ENCODE data around the gene MRRF.
"Not testable (repeated sequence)": the region's sequence is repeated elsewhere in the genome, so short reads cannot be mapped to it uniquely, and the experiment has no call there.

MRRF gene

DNA sequence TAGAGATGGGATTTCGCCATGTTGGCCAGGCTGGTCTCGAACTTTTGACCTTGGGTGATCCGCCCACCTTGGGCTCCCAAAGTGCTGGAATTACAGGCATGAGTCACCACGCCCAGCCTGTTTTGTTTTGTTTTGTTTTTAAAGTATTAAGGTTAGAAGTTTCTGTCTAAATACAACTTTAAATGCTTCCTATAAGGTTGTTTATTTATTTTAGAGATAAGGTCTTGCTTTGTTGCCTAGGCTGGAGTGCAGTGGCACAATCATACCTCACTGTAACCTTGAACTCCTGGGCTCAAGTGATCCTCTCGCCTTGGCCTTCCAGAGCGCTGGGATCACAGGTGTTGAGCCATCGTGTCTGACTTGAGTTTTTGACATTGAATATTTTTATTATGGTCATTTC lies 11.4 kb downstream of the MRRF start:
- no peak for DNase-seq (ENCODE audit: low read depth in 2 of 2)

DNA sequence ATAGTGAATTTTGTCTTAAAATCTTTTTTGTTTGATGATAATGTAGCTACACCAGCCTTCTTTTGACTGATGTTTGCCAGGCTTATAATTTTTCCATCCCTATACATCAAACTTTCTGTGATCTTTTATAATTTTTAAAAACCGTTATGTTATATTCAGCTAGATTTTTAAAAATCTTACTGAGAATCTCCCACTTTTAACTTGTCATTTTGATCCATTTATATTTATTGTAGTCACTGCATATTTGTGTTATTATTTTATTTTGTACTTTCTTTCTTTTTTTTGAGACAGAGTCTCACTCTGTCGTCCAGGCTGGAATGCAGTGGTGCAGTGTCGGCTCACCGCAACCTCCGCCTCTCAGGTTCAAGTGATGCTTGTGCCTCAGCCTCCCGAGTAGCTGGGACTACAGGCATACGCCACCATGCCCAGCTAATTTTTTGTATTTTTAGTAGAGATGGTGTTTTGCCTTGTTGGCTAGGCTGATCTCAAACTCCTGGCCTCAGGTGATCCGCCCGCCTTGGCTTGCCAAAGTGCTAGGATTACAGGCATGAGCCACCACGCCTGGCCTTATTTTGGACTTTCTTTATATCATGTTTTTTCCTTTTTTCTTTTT lies 12.7 kb downstream of the MRRF start:
- DNase-seq (ENCODE audit: low read depth in 2 of 2) = no peak

DNA sequence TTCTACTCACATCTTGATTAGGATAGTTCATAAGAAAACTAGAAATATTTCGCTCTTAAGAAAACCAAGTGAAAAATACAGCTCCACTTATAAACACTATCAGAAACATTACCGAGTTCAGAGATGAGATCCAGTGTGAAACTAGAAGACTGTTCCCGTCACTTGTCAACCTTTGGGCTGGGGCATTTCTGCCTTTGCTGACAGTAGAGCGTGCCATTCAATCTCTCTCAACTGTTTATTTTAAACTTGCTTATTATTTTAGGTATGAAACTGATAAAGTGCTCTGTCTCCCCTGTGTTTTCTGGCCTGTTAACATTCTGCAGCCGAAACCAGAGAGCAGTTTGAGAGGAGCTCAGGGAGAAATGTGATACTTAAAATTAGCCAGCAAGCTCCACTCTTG lies 16.7 kb downstream of the MRRF start:
- no peak for DNase-seq (ENCODE audit: low read depth in 2 of 2)

DNA sequence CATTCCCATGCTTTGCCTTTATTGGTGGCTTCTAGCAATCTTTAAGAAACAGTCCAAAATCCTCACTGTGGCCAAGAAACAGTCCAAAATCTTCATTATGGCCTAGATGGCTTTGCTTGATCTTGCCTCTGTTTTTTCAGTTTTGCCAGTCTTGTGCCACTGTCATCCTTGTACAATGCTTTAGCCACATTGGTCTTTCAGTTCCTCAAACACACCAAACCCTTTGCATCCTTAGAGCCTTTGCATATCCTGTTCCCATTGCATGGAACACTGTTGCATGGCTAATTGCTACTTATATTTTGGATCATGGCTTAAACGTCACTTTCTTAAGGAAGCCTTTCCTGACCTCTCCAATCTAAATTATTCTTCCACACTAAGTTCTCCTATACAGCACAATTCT lies 22.1 kb downstream of the MRRF start:
- no peak for DNase-seq (ENCODE audit: low read depth in 2 of 2)

DNA sequence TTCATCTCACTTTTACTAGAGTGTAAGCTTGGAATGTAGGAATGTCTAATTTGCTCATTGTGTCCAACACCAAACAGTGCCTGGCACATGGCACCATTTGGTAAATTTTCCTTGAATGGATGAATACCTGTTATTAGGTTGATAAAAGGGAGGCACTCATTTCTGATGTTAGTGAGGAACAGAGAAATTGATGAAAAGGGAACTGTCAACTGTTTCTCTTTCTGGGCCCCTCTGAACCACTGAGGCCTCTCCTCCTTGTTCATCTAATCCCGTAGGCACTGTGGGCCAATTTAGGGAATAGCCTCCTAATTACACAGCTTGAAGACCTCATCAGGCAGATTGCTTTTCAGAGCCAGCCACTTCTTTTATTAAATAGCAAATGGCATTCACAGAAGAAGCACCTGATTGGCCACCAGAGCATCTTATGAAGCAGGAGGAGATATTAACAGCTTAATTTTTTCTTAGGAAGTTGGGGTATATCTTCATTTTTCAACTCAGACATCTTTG lies 22.6 kb downstream of the MRRF start:
- DNase-seq (ENCODE audit: low read depth in 2 of 2) = no peak

DNA sequence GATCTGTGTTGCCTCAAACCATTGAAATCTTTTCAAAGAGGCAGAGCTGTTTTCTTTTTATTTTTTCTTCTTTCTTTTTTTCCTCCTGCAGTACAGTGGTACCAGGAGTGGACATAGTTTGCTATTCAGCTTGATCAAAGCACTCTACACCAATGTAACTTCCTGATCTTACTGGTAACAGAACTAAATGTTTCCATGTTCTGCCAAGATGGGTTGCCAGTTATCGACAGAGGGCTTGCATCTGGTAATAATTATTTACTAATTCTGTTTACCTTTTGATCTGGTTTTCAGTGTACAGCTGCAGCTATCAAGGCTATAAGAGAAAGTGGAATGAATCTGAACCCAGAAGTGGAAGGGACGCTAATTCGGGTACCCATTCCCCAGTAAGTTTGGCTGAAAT lies 26.8 kb downstream of the MRRF start:
- DNase-seq (ENCODE audit: low read depth in 2 of 2) = no peak

DNA sequence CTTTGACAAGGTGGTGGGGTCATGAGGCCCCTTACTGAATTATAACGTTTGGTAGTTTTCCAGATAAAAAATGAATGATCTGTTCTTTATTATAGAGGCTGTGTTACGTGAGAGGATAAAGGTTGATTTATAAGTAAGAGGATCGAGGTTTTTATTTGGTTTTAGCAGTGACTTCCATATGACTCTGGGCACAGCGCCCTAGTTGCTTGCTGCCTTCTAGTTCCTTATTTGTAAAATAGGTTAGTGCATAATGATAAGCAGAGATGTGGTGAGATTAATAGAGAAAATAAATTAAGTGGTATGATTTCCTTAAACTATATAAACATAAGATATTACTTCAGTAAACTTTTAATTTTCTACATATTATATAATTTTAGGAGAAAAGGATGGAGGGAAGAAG lies 29.8 kb downstream of the MRRF start:
- no peak for DNase-seq (ENCODE audit: low read depth in 2 of 2)

DNA sequence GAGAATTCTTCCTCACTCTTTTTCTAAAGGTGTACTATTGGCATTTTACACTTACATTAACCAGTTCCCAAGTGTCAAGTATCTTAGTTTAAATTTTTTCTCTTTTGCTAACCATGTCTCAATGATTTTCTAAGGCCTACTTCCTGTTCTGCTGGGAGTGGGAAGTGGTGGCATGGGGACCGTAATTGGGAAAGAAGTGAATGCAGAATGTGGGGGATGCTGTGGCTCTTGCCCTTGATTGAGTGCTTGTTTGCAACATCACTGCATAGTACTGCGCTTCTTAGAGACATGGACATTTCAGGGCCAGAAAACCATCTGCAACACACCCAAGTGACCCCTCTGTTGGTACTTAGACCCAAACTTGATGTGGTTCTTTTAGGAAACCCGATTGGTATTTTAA lies 32.8 kb downstream of the MRRF start:
- no peak for DNase-seq (ENCODE audit: low read depth in 2 of 2)

DNA sequence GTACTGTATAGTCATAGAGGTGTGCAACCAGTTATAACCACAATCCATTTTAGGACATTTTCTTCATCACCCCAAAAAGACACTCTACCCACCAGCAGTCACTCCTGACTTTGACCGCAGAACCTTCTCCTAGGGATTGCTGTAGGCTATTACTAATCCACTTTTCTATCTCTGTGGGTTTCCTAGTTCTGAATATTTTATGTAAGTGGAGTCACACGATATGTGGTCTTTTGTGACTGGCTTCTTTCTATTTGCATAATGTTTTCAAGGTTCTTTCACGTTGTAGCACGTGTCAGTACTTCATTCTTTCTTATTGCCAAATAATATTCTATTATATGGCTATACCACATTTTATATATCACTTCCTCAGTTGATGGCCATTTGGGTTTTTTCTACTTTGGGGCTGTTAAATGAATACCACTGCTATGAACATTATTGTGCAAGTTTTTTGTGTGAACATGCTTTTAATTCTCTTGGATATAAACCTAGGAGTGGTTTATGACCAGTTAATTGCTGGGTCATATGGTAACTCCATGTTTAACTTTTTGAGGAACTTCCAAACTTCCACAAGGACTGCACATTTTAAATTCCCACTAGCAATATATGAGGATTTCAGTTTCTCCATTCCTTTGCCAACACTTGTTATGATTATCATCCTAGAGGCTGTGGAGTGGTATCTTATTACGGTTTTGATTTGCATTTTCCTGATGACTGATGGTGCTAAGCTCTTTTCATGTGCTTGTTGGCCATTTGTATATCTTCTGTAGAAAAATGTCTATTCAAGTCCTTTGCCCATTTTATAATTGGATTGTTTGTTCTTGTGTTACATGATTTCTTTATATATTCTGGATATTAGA lies 37.8 kb downstream of the MRRF start:
- no peak for DNase-seq (ENCODE audit: low read depth in 2 of 2)

DNA sequence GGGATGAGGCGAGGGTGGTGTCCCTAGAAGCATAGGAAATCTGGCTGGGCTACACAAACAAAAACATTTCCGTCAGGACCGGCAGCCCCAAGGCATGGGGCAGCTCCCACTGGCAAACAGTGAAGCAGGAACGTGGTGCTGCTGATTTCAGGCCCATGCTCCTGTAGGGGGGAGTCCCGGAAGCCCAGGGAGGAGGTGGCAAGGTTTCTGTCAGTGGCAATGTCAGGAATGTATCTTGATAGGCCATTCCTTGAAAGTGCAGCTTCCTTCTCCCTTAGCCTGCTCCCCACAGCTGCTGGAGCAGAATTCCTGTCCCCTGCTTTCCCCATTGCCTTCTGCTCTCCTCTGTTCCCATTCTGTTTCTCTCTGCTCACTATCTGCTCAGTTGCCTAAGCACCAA lies 42.4 kb downstream of the MRRF start:
- DNase-seq (ENCODE audit: low read depth in 2 of 2) = no peak

DNA sequence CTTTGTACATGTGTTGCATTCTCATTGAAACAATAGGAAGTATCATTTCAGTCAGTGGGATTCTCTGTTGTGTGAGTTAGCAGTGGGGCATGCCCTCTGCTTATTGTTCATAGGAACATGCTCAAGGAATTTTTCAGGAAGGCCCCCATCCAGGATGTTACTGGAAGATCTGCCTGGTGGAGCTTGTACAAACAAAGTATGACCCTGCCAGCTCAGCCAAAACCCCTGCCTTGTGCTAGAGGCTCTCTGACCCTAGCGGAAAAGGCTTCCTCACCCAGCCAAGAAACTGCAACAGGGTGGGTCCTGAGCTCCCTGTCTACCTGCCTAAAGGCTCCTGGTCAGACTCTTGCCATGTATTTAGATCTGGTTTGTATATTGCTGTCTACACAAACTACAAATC lies 43.2 kb downstream of the MRRF start:
- DNase-seq (ENCODE audit: low read depth in 2 of 2) = no peak

DNA sequence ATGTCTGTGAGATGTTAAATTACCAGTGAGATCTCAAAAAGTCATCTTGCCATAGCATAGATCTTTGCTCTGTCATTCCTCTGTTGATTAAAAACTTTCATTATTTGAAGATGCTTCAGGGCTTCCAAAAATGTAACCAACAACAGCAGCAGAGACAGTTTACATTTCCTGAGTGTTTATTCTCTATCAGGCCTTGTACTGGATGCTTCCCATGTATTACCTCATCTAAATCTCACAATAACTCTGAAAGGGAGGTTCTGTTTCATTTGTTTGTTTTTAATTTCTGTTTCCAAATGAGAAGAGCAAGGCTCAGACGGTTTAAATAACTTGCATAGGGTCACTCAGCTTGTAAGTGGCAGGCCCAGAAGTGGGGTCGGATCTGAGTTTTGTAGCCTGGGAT lies 45.2 kb downstream of the MRRF start:
- DNase-seq (ENCODE audit: low read depth in 2 of 2) = no peak

DNA sequence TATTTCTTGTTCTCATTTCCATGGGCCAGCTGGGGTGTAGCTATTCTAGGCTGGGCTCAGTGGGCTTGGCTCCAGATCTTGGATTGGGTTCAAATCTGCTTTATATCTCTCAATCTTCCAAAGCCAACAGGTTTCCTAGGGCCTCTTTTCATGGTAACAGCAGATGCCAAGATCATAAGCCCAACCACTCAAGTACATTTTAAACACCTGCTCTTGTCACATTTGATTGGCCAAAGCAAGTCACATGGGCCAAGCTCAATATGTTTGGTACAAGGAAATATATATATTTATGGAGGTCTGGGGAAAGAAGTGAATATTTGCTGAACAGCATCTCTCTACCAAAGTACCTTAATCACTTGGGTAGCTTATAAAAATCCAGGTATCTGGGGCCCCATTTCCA lies 49.5 kb downstream of the MRRF start:
- DNase-seq (ENCODE audit: low read depth in 2 of 2) = no peak

DNA sequence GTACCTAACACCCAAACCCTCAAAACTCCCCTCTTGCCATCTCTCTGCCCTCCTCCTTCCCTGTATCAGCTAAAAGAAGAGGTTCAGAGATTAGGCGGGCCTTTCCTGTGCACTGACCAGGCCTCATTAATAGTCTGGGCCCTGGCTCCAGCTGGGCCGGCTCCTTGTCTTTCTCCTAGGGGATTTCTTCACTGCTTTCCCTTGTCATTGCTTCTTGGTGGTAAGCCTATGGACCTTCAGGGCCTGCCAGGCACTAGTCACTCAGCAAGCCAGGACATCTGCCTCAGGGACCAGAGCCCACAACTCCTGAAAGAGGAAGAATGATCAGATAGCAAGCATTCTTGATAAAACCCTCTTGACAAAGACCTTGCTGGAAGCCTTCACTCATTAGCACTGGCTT lies 50.9 kb downstream of the MRRF start:
- DNase-seq (ENCODE audit: low read depth in 2 of 2) = no peak

DNA sequence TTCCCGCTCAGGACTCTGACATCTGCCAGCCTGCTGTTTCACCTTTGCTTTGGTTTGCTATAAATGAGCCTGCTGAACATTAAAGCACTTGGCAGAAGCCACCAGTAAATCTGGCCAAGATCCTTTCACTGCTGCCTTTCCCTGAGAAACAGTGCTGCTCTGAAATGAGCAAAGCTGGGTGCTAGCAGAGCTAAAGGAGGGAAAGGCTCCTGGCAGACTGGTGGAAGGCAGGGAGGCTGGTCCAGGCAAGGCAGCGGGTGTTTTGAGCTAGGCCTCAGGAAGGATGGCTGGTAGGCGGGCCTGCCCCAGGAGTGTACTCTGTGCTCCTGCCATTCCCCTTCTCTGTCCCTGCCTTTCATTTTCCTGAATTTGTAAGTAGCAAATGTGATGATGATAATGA lies 53.6 kb downstream of the MRRF start:
- DNase-seq (ENCODE audit: low read depth in 2 of 2) = no peak

DNA sequence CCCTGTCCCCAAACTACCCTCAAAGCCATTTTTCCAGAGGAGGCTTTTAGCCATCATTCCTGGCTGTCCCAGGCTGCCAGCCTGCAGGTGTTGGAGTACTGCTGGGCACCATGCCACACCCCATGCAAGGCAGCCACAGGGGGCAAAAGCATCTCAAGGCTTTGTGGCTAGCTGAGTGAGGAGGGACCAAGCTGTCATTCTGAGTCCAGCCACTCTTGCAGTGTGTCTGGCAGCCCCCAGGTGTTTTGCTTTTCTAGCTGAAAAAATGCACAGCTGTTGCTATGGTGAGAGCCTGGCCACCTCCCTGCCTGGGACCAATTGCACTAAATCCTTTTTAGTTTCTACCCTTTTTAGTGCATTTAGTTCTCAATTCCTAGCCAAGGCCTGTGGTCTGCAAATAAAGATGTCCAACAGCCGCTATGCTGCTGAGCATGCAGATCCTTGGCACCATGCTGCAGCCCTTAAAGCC lies 55.8 kb downstream of the MRRF start:
- DNase-seq (ENCODE audit: low read depth in 2 of 2) = no peak

DNA sequence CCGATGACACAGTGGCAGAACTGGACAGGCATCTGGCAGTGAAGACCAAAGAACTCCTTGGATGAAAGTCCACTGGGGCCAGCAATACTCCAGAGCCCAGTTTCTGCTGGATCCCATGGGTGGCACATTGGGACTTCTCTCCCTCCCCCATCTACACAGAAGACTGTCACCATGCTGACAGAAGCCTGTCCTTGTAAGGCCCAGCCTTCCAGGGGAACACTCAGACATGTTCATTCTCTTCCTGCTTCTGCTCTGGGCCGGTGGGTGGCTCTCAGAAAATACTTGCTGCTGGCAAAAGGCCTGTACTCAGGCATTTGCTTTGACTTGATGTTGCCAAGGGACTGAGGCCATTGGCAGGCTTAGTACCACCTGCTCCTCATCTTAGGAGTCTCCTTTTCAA lies 57.9 kb downstream of the MRRF start:
- no peak for DNase-seq (ENCODE audit: low read depth in 2 of 2)

DNA sequence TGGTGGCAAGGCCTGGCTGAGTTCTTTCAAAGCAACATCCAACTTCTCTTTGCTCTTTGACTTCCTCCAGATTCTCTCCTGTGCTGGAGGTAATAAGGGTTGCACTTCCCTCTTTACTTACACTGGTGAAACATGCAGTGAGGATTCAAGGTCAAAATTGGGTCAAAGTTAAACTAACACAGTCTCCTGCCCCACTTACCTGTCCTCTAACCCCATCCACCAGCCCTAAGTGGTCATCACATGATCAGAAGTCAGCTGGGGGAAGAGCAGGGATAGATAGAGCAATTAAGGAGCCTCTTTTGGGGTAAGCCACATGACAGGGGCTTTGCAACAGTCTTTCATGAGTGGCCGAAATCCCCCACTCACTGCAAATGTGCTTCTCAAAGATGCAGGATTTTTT lies 60.0 kb downstream of the MRRF start:
- not testable (repeated sequence) for DNase-seq (ENCODE audit: low read depth in 2 of 2)

DNA sequence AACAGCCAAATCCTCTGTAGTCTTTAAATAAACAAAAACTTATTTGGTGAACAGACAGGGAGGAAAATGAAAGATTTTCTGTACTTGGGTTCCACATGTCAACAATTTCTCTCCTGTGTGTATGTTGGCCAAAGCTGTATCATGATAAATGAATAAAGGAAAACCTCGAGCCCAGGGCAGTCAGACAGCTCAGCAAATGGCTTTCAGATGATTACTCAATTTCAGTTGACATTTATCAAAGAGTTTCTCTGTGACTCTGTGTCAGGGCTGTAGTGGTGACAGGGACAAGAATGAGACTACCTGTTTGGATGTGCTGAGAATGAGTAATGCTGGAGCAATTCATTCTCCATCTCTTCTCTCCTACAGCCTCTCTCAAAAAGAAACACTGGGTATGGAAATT lies 60.4 kb downstream of the MRRF start:
- no peak for DNase-seq (ENCODE audit: low read depth in 2 of 2)

DNA sequence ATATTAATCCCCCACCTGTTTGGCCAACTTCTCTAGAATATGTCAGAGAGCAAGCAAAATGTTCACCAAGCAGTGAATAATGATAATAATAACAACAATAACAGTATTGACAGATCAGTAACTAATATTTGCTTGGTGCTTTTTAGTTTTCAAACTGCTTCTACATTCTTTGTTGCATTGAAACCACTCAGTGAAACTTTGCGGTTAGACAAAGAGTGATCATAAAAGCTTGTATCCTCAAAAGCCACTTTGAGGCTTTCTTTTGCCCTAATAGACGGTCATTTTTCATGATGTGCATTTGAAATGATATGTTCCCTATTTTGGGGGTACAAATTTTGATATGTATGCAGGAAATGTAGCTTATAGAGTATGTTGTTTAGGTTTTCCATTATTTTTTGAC lies 62.5 kb downstream of the MRRF start:
- DNase-seq (ENCODE audit: low read depth in 2 of 2) = no peak

DNA sequence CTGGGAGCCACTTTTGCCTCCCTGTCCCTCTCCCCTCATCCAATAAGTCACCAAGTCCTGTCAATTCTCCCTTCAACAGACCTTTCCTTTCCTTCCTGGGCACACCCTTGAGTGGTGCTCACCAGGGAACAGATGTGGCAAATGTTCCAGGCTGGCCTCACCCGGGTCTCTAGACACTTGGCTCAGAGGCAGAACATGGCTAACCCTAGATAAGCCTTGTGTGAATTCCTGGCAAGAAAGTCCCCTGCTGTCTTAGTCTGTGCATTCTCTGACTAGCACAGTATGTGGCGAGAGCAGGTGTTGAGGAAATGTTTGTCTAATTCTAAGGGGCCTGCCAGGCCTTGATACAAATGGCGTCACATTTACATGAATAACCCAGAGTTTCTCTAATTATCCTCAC lies 64.9 kb downstream of the MRRF start:
- DNase-seq (ENCODE audit: low read depth in 2 of 2) = no peak

DNA sequence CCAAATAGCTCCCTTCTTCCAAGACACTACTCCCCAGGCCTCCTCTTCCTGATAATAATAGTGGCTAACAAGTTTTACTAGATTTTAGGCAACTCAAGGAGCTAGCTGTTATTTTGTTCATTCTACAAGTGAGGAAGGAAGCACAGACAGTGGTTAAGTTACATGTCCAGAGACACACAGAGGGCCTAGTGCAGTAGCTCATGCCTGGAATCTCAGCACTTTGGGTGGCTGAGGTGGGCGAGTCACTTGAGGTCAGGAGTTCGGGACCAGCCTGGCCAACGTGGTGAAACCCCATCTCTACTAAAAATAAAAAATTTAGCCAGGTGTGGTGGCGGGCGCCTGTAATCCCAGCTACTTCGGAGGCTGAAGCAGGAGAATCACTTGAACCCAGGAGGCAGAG lies 65.8 kb downstream of the MRRF start:
- DNase-seq (ENCODE audit: low read depth in 2 of 2) = not testable (repeated sequence)

DNA sequence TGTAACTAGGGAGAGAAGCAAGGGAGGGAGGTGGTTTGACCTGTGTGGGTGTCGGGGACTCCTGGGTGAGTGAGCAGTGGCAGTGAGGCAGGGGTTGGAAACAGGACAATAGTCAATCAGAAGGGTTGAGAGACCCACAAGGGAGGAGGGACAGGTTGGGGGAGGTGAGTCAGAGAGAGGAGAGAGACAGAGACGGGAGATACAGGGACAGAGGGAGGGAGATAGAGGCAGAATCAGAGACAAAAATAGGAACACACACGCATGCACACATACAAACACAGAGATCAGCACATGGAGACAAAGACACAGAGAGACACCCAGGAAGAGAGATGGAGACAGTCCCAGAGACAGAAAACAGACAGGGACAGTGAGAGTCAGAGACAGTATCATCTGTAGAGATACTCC lies 66.8 kb downstream of the MRRF start:
- no peak for DNase-seq (ENCODE audit: low read depth in 2 of 2)

All from stimulated activated CD4-positive, alpha-beta T cell treated with anti-CD3 and anti-CD28 coated beads, Interleukin-15, amount 100 ng/mL, for 48 hours (primary cell).